ENCODE data around the gene TATDN2.

TATDN2 gene

GRCh38 chr3:10285272-10286132 is 37.2 kb downstream of the TATDN2 start:
- no peak for DNase-seq (ENCODE audit: insufficient read length, low spot score)
- TF ChIP-seq, protein P1, sequence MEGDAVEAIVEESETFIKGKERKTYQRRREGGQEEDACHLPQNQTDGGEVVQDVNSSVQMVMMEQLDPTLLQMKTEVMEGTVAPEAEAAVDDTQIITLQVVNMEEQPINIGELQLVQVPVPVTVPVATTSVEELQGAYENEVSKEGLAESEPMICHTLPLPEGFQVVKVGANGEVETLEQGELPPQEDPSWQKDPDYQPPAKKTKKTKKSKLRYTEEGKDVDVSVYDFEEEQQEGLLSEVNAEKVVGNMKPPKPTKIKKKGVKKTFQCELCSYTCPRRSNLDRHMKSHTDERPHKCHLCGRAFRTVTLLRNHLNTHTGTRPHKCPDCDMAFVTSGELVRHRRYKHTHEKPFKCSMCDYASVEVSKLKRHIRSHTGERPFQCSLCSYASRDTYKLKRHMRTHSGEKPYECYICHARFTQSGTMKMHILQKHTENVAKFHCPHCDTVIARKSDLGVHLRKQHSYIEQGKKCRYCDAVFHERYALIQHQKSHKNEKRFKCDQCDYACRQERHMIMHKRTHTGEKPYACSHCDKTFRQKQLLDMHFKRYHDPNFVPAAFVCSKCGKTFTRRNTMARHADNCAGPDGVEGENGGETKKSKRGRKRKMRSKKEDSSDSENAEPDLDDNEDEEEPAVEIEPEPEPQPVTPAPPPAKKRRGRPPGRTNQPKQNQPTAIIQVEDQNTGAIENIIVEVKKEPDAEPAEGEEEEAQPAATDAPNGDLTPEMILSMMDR (IDR thresholded peaks at IDR 0.05; ENCODE audit: insufficient read depth, missing control alignments) = no peak
- FAIRE-seq = no peak

DNA sequence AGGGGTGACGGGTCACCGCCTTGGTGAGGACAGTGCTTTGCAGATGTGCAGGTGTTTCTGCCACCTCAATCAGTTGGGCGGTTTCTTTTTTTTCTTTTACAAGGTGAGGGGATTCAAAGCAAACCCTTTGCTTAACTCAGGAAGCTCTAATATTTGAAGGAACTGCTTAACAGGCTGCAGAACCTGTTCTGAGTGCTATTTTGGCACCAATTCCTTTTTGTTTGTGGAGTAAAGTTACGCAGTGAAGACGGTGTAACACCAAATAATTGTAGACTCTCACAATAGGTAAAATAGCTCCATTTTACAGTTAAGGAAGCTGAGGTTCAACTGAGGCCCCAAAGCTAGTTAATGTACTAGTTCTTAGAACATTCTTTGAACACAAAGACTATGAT is 37.9 kb downstream of the TATDN2 start:
- TF ChIP-seq, protein P1 (IDR thresholded peaks at IDR 0.05; ENCODE audit: insufficient read depth, missing control alignments) = no peak
- FAIRE-seq (no peak), DNase-seq (ENCODE audit: insufficient read length, low spot score) (no peak)

DNA sequence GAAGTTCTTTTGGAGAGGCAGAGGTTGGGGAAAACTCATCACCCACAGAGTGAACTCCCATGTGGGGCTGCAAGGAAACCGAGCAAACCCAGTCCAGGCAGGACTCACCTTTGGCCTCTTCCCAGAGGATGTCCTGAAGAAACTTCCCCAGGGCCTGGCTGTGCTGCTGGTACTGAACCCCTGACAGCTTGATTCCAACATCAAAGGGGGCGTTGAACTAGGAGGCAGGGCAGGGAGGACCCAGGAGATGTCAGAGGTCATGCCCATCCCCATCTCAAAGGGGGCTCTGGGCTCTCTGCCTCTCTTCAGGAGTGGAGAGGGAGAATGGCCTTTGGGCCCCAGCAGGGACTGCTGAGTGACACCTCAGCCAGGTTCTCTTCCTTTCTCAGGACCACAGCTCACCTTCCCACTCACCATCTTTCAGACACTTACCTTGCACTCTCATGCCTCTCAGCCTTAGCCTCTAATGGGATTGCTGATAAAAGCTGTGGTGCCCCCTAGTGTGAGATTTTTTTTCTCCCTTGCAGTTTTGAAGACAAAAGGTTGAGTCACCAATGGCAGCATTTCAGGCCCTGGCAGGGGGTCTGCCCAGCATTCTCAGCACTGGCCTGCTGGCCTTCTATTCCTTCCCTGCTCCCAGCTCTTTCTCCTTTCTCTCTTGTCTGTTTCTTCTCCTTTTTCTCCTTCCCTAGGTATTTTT is 38.5 kb downstream of the TATDN2 start:
- no peak for FAIRE-seq
- DNase-seq (ENCODE audit: insufficient read length, low spot score) = peak; percentile 81
- TF ChIP-seq, protein P1 (IDR thresholded peaks at IDR 0.05; ENCODE audit: insufficient read depth, missing control alignments) = peak; percentile 48

DNA sequence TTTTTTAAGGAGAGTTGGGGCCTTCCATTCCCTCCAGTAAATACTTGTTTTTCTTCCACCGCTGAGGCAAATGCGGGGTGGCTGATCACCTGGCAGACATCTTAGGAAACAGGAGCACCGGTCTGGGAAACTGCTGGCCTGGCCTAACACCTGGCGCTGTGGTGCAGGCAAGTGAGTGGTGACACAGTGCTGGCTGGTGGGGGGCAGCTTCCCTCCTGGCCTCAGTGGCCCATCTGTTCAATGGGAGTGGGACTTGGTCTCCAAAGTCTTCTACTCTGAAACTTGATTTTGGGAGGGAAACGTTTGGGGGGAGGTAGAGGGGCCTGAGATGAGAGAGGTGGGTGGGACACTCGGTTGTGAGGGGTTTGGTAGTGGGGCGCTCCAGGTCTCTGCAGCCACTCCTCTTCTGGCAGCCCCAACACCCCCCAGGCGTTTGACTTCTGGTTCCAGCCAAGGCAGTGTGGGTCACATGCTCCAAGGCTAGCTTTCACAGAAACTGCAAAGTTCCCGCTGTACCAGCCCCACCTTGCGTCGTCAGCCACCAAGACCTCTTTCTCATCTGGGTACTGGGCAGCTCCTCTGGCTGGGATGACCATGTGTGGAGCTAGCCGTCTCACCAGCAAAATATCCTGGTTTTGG is 39.8 kb downstream of the TATDN2 start:
- FAIRE-seq = no peak
- no peak for DNase-seq (ENCODE audit: insufficient read length, low spot score)
- TF ChIP-seq, protein P1 (IDR thresholded peaks at IDR 0.05; ENCODE audit: insufficient read depth, missing control alignments) = no peak

DNA sequence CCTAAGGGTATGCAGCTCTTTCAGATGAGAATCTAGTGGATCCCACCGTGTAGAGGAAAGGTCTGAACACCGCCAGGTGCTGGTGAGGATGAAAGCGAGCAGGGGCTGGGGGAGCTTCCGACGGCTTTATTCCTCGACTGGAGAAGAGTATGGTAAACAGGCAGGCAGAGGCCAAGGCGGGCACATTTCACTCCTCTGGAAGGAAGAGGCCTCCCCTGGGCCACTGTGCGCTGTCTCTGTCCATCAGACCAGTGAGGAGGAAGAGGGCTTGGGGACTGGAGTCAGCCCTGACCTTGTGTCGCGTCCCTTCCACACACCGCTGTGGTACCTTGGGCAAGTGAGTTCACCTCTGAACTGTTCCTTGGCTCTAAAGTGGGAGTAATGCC is 40.3 kb downstream of the TATDN2 start:
- DNase-seq (ENCODE audit: insufficient read length, low spot score) (no peak), FAIRE-seq (no peak)
- TF ChIP-seq, protein P1 (IDR thresholded peaks at IDR 0.05; ENCODE audit: insufficient read depth, missing control alignments) = no peak

- no peak for FAIRE-seq
- no peak for DNase-seq (ENCODE audit: insufficient read length, low spot score)
- TF ChIP-seq, protein P1 (IDR thresholded peaks at IDR 0.05; ENCODE audit: insufficient read depth, missing control alignments) = no peak
These were observed 40.8 kb downstream of the TATDN2 start for GRCh38 chr3:10289077-10289476.

Data from D721Med (cell line).